H1 (cell line): ENCODE results near the gene ATP6V1A. TPM values are rescaled to one million over a fixed set of nuclear protein-coding genes. Genes with fewer than 3 reads are reported as not detected.

Experiments
- CTCF ChIA-PET: fragments of 300-600 bp; sonication (Branson Sonifier 250); formaldehyde crosslinking; loops from one replicate; lab custom pipeline; 2021; ENCODE audit not compliant: partially characterized antibody; lab: Charles Lee
- POLR2A ChIA-PET: fragments of 300-600 bp; sonication (Branson Sonifier 250); formaldehyde crosslinking; loops from one replicate; lab custom pipeline; 2021; ENCODE audit warnings: inconsistent platforms; ENCODE audit not compliant: partially characterized antibody; lab: Charles Lee
- DNase-seq, 2 experiments: peaks; one replicate each; pipeline versions ENCODE4 v3.0.0 to v3.0.0-alpha.2; 2010 to 2022; ENCODE audit warnings: low spot score in 2 of 2, low read depth in 1 of 2, mixed read lengths in 1 of 2
- FAIRE-seq: peaks from 2 replicates; lab custom pipeline; 2011; peaks lifted over from hg19 to GRCh38; lab: Jason Lieb, UNC
- H2AFZ ChIP-seq: 2 replicates; pipeline ENCODE4 v1.8.1; 2012; ENCODE audit warnings: low read length, inconsistent platforms
- H2AK5ac ChIP-seq: 2 replicates; pipeline ENCODE4 v1.6.1; 2013; ENCODE audit warnings: low read depth, low read length
- H2BK120ac ChIP-seq: replicated peaks from 2 replicates; pipeline ENCODE3; 2013; ENCODE audit warnings: low read depth, low read length, inconsistent platforms
- H2BK12ac ChIP-seq: 2 replicates; pipeline ENCODE4 v1.6.1; 2013; ENCODE audit warnings: low read depth, low read length
- H2BK15ac ChIP-seq: 2 replicates; pipeline ENCODE4 v1.6.1; 2013; ENCODE audit warnings: low read length
- H2BK20ac ChIP-seq: 2 replicates; pipeline ENCODE4 v1.6.1; 2013; ENCODE audit warnings: low read length
- H2BK5ac ChIP-seq: 2 replicates; pipeline ENCODE4 v1.6.1; 2013; ENCODE audit warnings: low read depth, low read length
- H3K14ac ChIP-seq: 2 replicates; pipeline ENCODE4 v1.6.1; 2013; ENCODE audit warnings: inconsistent platforms; ENCODE audit not compliant: insufficient read length
- H3K18ac ChIP-seq: 2 replicates; pipeline ENCODE4 v1.6.1; 2013; ENCODE audit warnings: low read length; ENCODE audit errors: extremely low read depth
- H3K23ac ChIP-seq: 2 replicates; pipeline ENCODE4 v1.6.1; 2013; ENCODE audit warnings: inconsistent platforms; ENCODE audit not compliant: insufficient read length
- H3K23me2 ChIP-seq: 2 replicates; pipeline ENCODE4 v1.6.1; 2013; ENCODE audit warnings: low read depth, low read length
- H3K27ac ChIP-seq: 2 replicates; pipeline ENCODE4 v1.6.1; 2011; ENCODE audit warnings: low read depth, low read length, inconsistent platforms
- H3K27me3 ChIP-seq, 4 experiments: replicated peaks in 1 of 4; 1 replicate in 1 of 4; 2 replicates in 3 of 4; pipeline versions ENCODE4 v1.6.1 to v1.8.1; 2011 to 2013; ENCODE audit warnings: low read length in 3 of 4, mild to moderate bottlenecking in 3 of 4, inconsistent platforms in 2 of 4, mixed read lengths in 2 of 4, moderate library complexity in 1 of 4; ENCODE audit not compliant: control insufficient read depth in 3 of 4, insufficient read depth in 3 of 4; ENCODE audit errors: extremely low read depth in 1 of 4
- H3K36me3 ChIP-seq, 4 experiments: 2 replicates each; pipeline versions ENCODE4 v1.6.1 to v1.8.1; 2011 to 2013; ENCODE audit warnings: mild to moderate bottlenecking in 4 of 4, low read length in 3 of 4, moderate library complexity in 2 of 4, control low read depth in 1 of 4, inconsistent platforms in 1 of 4; ENCODE audit not compliant: insufficient read depth in 4 of 4, control insufficient read depth in 2 of 4
- H3K4ac ChIP-seq: replicated peaks from 2 replicates; pipeline ENCODE3; 2013; ENCODE audit warnings: low read length, low read depth, mixed read lengths, inconsistent platforms; ENCODE audit not compliant: insufficient read length
- H3K4me1 ChIP-seq, 4 experiments: replicated peaks in 1 of 4; 1 replicate in 1 of 4; 2 replicates in 3 of 4; pipeline versions ENCODE4 v1.6.1 to v1.8.1; 2011 to 2013; ENCODE audit warnings: low read length in 3 of 4, inconsistent platforms in 2 of 4, mixed read lengths in 1 of 4; ENCODE audit not compliant: insufficient read depth in 4 of 4, control insufficient read depth in 3 of 4
- H3K4me2 ChIP-seq, 2 experiments: 2 replicates each; pipeline versions ENCODE4 v1.6.1 to v1.8.1; 2011 to 2013; ENCODE audit warnings: low read depth in 2 of 2, low read length in 2 of 2, control low read depth in 1 of 2, inconsistent platforms in 1 of 2, mild to moderate bottlenecking in 1 of 2; ENCODE audit not compliant: insufficient read depth in 1 of 2
- H3K4me3 ChIP-seq, 4 experiments: fragments of 200-600, 300-600 bp in 1 of 4; sonication (generic), shearing (Covaris generic), sonication (Bioruptor Twin) in 1 of 4; 2 replicates each; pipeline versions ENCODE4 v1.5.1 to v1.8.1; 2011 to 2016; ENCODE audit warnings: low read length in 4 of 4, low read depth in 3 of 4, control low read depth in 2 of 4, inconsistent platforms in 2 of 4, mild to moderate bottlenecking in 2 of 4, mixed read lengths in 1 of 4, moderate library complexity in 1 of 4; ENCODE audit not compliant: insufficient read depth in 2 of 4; ENCODE audit errors: extremely low read depth in 1 of 4
- H3K56ac ChIP-seq: replicated peaks from 2 replicates; pipeline ENCODE3; 2013; ENCODE audit warnings: low read depth, mild to moderate bottlenecking, mixed read lengths, low read length, inconsistent platforms; ENCODE audit not compliant: insufficient read length
- H3K79me1 ChIP-seq: 2 replicates; pipeline ENCODE4 v1.6.1; 2013; ENCODE audit warnings: low read depth, low read length, control low read depth
- H3K79me2 ChIP-seq, 2 experiments: 2 replicates each; pipeline versions ENCODE4 v1.6.1 to v1.8.1; 2012 to 2013; ENCODE audit warnings: low read length in 2 of 2, mild to moderate bottlenecking in 2 of 2, inconsistent platforms in 1 of 2; ENCODE audit not compliant: insufficient read depth in 2 of 2, control insufficient read depth in 1 of 2
- H3K9ac ChIP-seq, 4 experiments: replicated peaks in 1 of 4; 1 replicate in 1 of 4; 2 replicates in 3 of 4; pipeline versions ENCODE4 v1.6.1 to v1.8.1; 2011 to 2013; ENCODE audit warnings: low read depth in 3 of 4, low read length in 3 of 4, control low read depth in 2 of 4, mild to moderate bottlenecking in 2 of 4, moderate library complexity in 2 of 4, inconsistent platforms in 1 of 4; ENCODE audit errors: extremely low read depth in 1 of 4
- H3K9me3 ChIP-seq, 2 experiments: 2 replicates each; pipeline versions ENCODE4 v1.6.1 to v1.8.1; 2012 to 2013; ENCODE audit warnings: mild to moderate bottlenecking in 2 of 2, moderate library complexity in 2 of 2, control low read depth in 1 of 2, inconsistent platforms in 1 of 2, low read depth in 1 of 2, low read length in 1 of 2, mixed read lengths in 1 of 2; ENCODE audit not compliant: insufficient read depth in 2 of 2
- H4K20me1 ChIP-seq, 2 experiments: replicated peaks in 1 of 2; 2 replicates each; pipeline versions ENCODE3 to v1.8.1; 2011 to 2013; ENCODE audit warnings: inconsistent platforms in 2 of 2, low read length in 2 of 2, mild to moderate bottlenecking in 1 of 2; ENCODE audit not compliant: insufficient read depth in 2 of 2, control insufficient read depth in 1 of 2
- H4K5ac ChIP-seq: 2 replicates; pipeline ENCODE4 v1.6.1; 2013; ENCODE audit warnings: low read length, low read depth, mixed read lengths, inconsistent platforms; ENCODE audit not compliant: insufficient read length
- H4K8ac ChIP-seq: 2 replicates; pipeline ENCODE4 v1.8.0; 2013; ENCODE audit warnings: mild to moderate bottlenecking, moderate library complexity, low read length, inconsistent platforms; ENCODE audit not compliant: insufficient read depth; ENCODE audit errors: extremely low read depth
- H4K91ac ChIP-seq: replicated peaks from 2 replicates; pipeline ENCODE3; 2013; ENCODE audit warnings: low read length, mixed read lengths, inconsistent platforms; ENCODE audit not compliant: insufficient read length
- BACH1 ChIP-seq: IDR thresholded peaks from 2 replicates; pipeline ENCODE4 v1.6.1; 2012; ENCODE audit warnings: low read length, improper control_type of control experiment
- CHD2 ChIP-seq: IDR thresholded peaks from 2 replicates; pipeline ENCODE4 v1.6.1; 2012; ENCODE audit warnings: low read length, improper control_type of control experiment
- HDAC2 ChIP-seq, 2 experiments: fragments of 300-600 bp in 1 of 2; sonication (generic) in 1 of 2; IDR thresholded peaks; 2 replicates each; pipeline ENCODE4 v1.6.1; 2011 to 2012; ENCODE audit warnings: low read depth in 2 of 2, low read length in 2 of 2, mild to moderate bottlenecking in 2 of 2, moderate library complexity in 2 of 2, borderline replicate concordance in 1 of 2, inconsistent platforms in 1 of 2
- KDM4A ChIP-seq: IDR thresholded peaks from one replicate; pipeline ENCODE4 v1.7.1; 2012; ENCODE audit warnings: low read depth, mild to moderate bottlenecking, moderate library complexity, low read length, inconsistent platforms; ENCODE audit not compliant: severe bottlenecking
- RBBP5 ChIP-seq: IDR thresholded peaks from 2 replicates; pipeline ENCODE4 v1.7.1; 2012; ENCODE audit warnings: low read depth, mild to moderate bottlenecking, inconsistent platforms, low read length, moderate library complexity, borderline replicate concordance
- SIX5 ChIP-seq: IDR thresholded peaks from 2 replicates; pipeline ENCODE4 v1.6.1; 2011; ENCODE audit warnings: mild to moderate bottlenecking, low read depth, low read length
- SP1 ChIP-seq: IDR thresholded peaks from 2 replicates; pipeline ENCODE4 v1.6.1; 2011; ENCODE audit warnings: low read depth, low read length
- TBP ChIP-seq: IDR thresholded peaks from 2 replicates; pipeline ENCODE4 v1.6.1; 2011; ENCODE audit warnings: low read depth, low read length, improper control_type of control experiment
- WGBS, 2 experiments: shearing (Covaris generic) in 1 of 2; methylation state at CpG; one replicate each; pipeline versions ENCODE4 v1.1.6 to v1.1.7; 2013 to 2015; ENCODE audit warnings: low lambda C conversion rate in 2 of 2, mixed read lengths in 2 of 2, inconsistent platforms in 1 of 2, low coverage in 1 of 2, missing lambda C conversion rate in 1 of 2; ENCODE audit not compliant: insufficient replicate concordance in 2 of 2, insufficient coverage in 1 of 2, insufficient read length in 1 of 2; ENCODE audit errors: extremely low coverage in 1 of 2, missing lambda C conversion rate in 1 of 2; 5-methylcytosine and 5-hydroxymethylcytosine counted together
- polyA plus RNA-seq, 7 experiments: library from polyadenylated mRNA; depleted of rRNA in 3 of 7; stranded (reverse) in 5 of 7; unstranded in 2 of 7; fragments of >200 nt in 5 of 7; fragments of 200-250 nt in 2 of 7; gene quantifications; 1 replicate in 5 of 7; 2 replicates in 1 of 7; 4 replicates in 1 of 7; pipeline versions ENCODE4 v1.2.1 to v1.2.3, GENCODE V29; 2011 to 2013; ENCODE audit warnings: missing spikeins in 2 of 7, mixed read lengths in 2 of 7
- total RNA-seq: library from RNA; stranded (reverse); fragmentation: NEBNext Ultra II Directional; extraction: Animal tissue kit (Norgen Biotek cat#: 25700); gene quantifications from 2 replicates; pipeline ENCODE4 v1.2.1, GENCODE V29; 2021

Gene ATP6V1A
- total and polyA plus RNA-seq, 2 of the 8 experiments (the other 6 are each of a cell fraction or from before 2014, with no cell fraction given), result 15.4 to 90.9 TPM

DNA sequence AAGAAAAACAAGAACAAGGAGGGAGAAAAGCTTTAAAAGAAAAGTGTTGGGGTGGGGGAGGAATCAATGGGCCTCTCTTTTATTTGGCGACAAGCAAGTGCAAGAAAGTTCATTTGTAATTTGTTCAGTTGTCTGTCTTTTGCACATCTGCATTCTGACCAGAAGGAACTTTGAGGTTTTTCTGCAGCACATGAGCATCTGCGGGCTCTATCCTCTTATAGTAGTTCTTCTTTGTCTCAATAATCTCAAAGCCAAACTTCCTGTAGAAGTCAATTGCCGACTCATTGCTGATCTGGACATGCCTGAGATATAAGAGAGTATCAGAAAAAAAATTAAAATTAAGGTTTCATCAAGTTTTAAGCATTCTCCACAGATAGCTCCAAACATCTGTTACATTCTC lies 25.2 kb upstream of the ATP6V1A start:
- no peak overlapping the region for H3K4ac ChIP-seq
- no peak overlapping the region for H3K23ac ChIP-seq
- no peaks in the 10 kb centered on the region for H3K4me1 ChIP-seq
- no peak overlapping the region for H3K4me3 ChIP-seq
- no peak overlapping the region for H3K14ac ChIP-seq
- POLR2A ChIA-PET, result no interaction called here
- H2AFZ ChIP-seq, result no peak overlapping the region
- H2BK15ac ChIP-seq, result no peak overlapping the region
- DNase-seq, result no peak
- TF ChIP-seq CHD2 (no peak), TBP (no peak), KDM4A (no peak), SIX5 (no peak; the same call in 1 of the 2 replicates), HDAC2 (IDR thresholded peaks at IDR 0.05; ENCODE audit: borderline replicate concordance in 1 of 2, low read depth in 2 of 2, low read length in 2 of 2) (no peak), RBBP5 (no peak), SP1 (no peak), BACH1 (no peak)
- H3K9ac ChIP-seq, result no peak overlapping the region
- H2BK5ac ChIP-seq, result no peak overlapping the region
- H3K4me2 ChIP-seq, result no peak overlapping the region
- H2BK12ac ChIP-seq, result no peak overlapping the region
- no peak for FAIRE-seq
- H2BK20ac ChIP-seq, result no peak overlapping the region
- peaks cover 0 to 7% of the 10 kb centered on the region in 2 experiments for H4K20me1 ChIP-seq
- no peak overlapping the region for H4K8ac ChIP-seq
- CTCF ChIA-PET, result interaction anchor here (1.5 kb wide), 1 partner anchor 23 kb away, joined by 3 read pairs; no protein-coding TSS in a partner anchor
- no peak overlapping the region for H3K18ac ChIP-seq
- no peak overlapping the region for H4K91ac ChIP-seq
- no peaks in the 10 kb centered on the region for H3K23me2 ChIP-seq
- H3K27me3 ChIP-seq, result no peaks in the 10 kb centered on the region
- no peaks in the 10 kb centered on the region; the same call in 1 of the 2 replicates for H3K79me1 ChIP-seq
- H2AK5ac ChIP-seq, result no peak overlapping the region
- no peak overlapping the region for H3K27ac ChIP-seq
- no peak overlapping the region for H2BK120ac ChIP-seq
- peaks cover 0 to 65% (median 25%) of the 10 kb centered on the region in 4 experiments; a peak in 6 of 8 replicates for H3K36me3 ChIP-seq
- H3K56ac ChIP-seq, result no peak overlapping the region
- WGBS, 2 experiments, result 87% methylated on average over 3 of the region's 3 CpGs; no CpG with 5 or more reads in 1 of the 2 experiments
- H3K79me2 ChIP-seq, result peaks cover 0 to 34% of the 10 kb centered on the region in 2 experiments; a peak in 3 of 4 replicates
- H3K9me3 ChIP-seq, result no peaks in the 10 kb centered on the region
- H4K5ac ChIP-seq, result no peak overlapping the region
